ENCODE measurements around the gene ZNF48.

The ZNF48 gene

GRCh38 chr16:30395155-30395991 lies at the start of gene ZNF48:
TSS of gene ZNF48 (plus strand) at chr16:30395420. CDS start at chr16:30395795, 375 bp downstream.
- FAIRE-seq (no peak), DNase-seq (ENCODE audit: low spot score) (peak; percentile 78)

DNA sequence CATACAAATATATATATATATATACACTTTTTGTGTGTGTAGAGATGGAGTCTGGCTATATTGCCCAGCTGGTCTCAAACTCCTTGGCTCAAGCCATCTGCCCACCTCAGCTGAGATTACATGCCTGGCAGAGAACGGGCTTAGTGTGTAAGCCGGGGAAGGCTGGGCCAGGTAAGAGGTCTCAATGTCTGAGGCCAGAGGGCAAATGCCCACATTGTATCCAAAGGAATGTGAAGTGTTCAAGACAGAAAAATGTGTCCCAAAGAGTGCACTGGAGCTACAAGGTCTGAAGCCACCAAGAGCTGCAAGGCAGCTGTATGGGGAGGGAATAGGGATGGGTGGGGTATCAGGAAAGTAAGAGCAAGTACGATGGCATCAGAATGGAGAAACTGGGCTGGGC lies 48.9 kb upstream of the ZNF48 start:
- FAIRE-seq, result no peak
- DNase-seq (ENCODE audit: low spot score), result no peak

- no peak for FAIRE-seq
- DNase-seq (ENCODE audit: low spot score), result no peak
These were observed 47.1 kb upstream of the ZNF48 start for GRCh38 chr16:30348113-30348512.

- DNase-seq (ENCODE audit: low spot score) (no peak), FAIRE-seq (no peak)
These were observed 46.3 kb upstream of the ZNF48 start for GRCh38 chr16:30348929-30349328.

- FAIRE-seq (no peak), DNase-seq (ENCODE audit: low spot score) (no peak)
These were observed 45.5 kb upstream of the ZNF48 start for GRCh38 chr16:30349675-30350074.

- DNase-seq (ENCODE audit: low spot score), result no peak
- FAIRE-seq, result no peak
These were observed 44.9 kb upstream of the ZNF48 start for GRCh38 chr16:30350134-30350871.

DNA sequence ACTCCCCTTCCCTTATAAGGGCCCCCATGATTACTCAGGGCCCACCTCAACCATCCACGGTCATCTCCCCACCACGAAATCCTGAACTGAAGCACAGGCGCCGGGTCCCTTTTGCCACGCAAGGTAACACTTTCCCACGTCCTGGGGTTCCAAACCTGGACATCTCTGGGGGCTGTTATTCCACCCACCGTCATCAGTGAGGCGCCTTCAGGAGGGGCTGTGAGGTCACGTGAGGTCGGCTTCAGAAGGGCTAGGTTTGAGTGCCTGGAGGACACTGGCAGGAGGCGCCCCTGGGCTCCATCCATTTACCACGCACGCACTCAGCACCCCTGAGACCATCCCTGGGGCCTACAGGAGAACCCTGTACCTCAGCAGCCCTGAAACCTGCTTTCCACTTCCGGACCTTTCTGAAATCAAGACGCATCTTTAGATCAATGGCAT lies 44.2 kb upstream of the ZNF48 start:
- DNase-seq (ENCODE audit: low spot score) (no peak), FAIRE-seq (no peak)

- DNase-seq (ENCODE audit: low spot score) (no peak), FAIRE-seq (no peak)
These were observed 43.4 kb upstream of the ZNF48 start for GRCh38 chr16:30351586-30352419.

DNA sequence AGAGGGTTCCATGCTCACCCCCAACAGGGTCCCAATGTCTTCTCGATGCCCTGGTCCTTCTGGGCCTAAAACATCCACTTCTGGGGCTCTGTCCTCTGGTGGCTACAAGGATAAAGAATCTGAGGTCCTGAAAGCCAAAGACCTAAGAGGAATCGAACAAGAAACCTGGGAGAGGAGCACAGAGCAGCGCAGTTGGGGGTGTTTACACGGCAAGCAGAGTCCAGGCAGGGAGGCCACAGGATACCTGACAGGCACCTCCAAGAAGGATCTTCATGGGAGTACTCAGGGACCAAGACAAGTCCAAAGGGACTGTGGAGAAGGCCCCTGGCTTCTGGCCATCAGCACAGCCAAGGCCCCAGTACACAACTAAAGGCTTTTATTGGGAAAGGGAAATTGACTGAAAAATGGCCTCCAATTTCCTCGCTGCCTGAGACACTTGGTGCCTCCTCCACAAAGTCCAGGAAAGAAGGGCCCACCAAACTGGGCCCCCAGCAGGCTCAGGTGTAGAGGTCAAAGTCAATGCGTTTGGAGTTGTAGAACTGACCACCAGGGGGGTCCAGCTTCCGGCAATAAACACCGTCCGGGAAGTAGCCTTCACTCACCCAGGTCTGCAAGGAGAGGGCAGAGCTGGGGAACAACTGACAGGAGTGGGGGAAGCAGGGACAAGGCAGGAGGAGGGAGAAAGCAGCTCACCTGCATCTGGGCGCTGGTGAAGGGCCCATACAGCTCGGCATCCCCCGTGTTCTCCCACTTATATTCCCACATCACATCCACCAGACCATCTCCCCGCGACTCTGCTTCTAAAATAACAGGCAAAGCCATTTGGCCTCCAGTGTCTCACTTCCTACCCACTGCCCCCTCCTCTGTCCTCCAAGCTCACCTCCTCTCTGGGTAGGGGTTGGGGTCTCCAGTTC lies 42.5 kb upstream of the ZNF48 start:
- FAIRE-seq (no peak), DNase-seq (ENCODE audit: low spot score) (no peak)

DNA sequence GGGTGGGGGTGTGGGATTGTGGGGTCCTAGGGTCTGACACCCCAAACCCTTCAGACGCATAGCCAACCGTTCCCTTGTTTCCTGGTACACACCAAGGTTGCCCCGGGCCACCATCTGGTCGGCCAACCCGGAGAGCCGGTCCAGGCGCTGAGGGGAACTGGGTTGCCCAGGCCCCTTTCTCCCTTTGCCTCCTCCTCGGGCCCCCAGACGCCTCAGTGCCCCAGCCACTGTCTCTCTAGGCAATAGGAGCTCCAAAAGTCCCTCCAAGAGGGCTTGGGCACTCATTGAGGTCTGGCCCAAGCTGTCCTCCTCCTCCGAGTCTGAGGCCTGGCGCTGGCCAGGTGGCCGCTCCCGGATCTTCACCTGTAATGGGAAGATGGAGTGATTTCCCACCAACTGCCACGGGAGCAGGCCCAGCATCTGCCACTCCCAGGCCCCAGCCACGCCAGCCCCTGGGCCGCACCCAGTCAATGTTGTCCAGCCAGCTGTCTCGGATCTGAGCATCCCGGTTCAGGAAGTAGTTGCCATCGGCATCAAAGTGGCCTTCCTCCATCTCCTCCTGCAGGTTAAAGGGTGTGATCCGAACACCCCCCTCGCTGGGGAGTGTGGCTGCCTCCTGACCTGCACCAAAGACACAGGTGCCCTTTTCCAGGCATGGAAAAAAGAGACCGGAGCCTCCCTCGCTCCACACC lies 41.6 kb upstream of the ZNF48 start:
- FAIRE-seq (no peak), DNase-seq (ENCODE audit: low spot score) (no peak)

GRCh38 chr16:30354423-30355143 lies 40.6 kb upstream of the ZNF48 start:
- FAIRE-seq (no peak), DNase-seq (ENCODE audit: low spot score) (no peak)

DNA sequence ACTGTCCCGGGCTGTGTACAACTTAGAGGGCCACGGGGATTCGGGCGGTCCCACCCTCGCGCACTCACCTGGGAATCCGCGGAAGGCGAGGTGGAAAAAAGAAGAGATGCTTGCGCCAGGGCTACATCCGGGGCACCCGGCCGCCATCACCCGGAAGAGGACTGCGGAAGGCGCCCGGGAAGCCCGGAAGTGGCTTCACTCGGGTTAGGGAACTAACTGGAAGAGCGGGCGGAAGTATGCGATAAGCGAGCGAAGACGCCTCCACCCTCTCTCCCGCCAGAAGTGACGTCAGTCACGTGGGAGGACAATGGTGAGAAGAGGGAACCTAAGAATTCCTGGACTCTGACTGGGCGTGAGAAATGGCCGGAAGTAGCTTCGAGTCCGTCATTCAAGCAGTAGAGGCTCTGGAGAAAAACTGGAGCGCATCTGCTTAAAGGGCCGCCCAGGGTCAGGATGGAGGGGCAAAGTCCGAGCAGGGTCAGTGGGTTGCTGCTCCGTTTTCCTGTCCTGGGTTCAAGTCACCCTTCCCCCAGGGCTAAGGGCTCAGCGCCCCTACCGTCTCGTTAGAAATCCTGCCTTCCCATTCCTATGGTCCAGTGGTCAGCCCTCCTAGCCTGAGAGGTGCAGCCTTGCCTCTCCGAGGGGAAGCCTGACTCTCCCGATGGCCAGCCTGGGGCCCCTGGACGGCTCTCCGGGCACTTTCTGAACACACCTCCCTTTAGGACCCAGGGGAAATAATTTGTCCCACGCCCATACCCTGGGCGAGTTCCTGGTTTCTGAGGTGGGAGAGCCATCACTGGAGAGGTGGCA lies 39.9 kb upstream of the ZNF48 start, which contains the start of gene CD2BP2:
Gene CD2BP2 (minus strand): TSS at position 165 of the 810 bp plus-strand sequence. CDS start 627 bp downstream, outside the sequence.
- DNase-seq (ENCODE audit: low spot score), result peak; percentile 92

GRCh38 chr16:30355954-30356308 lies 39.3 kb upstream of the ZNF48 start:
- no peak for FAIRE-seq

More for the DNA sequence above, 39.9 kb upstream of the ZNF48 start, which contains the start of gene CD2BP2:
- no peak for FAIRE-seq

DNA sequence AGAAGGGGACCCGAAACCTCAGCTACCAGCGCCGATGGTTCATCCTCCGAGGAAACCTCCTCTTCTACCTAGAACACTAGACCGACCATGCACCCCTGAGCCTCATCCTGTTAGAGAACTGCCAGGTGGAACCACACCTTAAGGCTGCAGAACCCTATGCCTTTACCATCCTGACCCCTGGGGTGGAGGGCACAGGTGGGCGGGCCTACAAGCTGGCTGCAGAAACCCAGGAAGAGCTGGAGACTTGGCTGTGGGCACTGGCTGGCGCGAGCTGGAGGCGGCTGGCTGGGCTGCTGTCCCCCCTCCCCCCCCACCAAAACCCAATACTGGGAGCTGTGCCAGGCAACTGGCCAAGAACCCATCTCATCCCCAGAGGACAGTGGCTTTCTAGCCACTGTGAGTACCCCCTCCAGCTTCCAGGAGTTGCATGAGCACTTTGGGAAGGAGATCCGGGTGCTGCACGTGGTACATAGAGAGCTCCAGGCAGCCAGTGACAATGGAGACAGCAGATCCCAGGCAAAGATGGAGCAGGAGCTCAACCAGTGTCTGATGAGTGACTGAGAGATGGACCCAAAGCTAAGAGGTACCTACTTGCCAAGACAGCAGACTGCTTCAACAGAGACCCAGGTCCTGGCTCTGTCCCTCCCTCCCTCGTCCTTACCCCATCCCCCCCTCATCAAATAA lies 38.7 kb upstream of the ZNF48 start:
- FAIRE-seq (no peak), DNase-seq (ENCODE audit: low spot score) (no peak)

More at GRCh38 chr16:30355954-30356308, 39.3 kb upstream of the ZNF48 start:
- DNase-seq (ENCODE audit: low spot score), result no peak

GRCh38 chr16:30357085-30357714 lies 38.0 kb upstream of the ZNF48 start:
- DNase-seq (ENCODE audit: low spot score) (no peak), FAIRE-seq (no peak)

DNA sequence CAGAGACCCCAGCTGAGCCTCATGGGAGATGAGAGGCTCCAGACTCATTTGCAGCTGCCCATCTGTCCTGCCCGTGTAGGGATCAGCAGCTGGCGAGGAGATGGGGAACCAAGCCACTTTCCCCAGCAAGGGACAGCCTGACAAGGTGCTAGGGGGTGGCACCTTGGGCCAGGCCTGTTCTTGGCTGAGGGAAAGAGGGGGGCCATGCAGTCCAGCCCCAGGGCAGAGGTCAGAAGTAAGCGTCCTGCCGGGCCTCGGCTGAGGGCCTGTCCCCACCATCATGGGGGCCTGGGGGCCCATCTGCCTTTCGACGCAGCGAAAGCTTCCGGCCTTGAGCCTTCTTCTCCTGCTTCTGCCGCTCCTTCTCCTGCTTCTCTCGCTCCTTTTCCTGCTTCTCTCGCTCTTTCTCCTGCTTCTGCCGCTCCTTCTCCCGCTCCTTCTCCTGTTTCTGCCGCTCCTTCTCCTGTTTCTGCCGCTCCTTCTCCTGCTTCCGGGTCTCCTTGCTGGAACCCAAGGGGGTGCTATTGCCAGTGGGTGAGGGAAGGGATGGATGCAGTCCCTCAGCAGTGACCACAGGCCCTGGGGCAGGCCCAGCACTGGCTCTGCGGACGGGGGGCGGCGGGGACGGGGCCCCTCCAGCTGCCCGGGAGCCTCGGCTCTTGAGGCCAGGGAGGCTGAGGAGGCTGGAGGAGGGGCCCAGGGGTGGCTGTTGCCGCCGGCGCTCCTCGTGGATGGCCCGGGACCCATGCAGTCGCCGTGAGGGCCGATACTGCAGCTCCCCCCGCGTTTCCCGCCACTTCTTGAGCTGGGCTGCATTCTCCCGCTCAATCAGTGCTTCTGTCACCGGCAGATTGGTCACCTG lies 37.3 kb upstream of the ZNF48 start:
- FAIRE-seq (no peak), DNase-seq (ENCODE audit: low spot score) (no peak)
